Tracheal epithelial cell (primary cell): ENCODE measurements around the gene GMPS. TPM values are rescaled to one million over a fixed set of nuclear protein-coding genes. Genes with fewer than 3 reads are reported as not detected.

ENCODE experiments used
- total RNA-seq: library from RNA; depleted of rRNA; stranded (reverse); fragments of >200 nt; gene quantifications from 2 replicates; pipeline ENCODE4 v1.2.1, GENCODE V29; 2014

The GMPS gene
- total RNA-seq, result 35.9 and 44.5 TPM in 2 replicates

GRCh38 chr3:155870133-155870944, at the start of gene GMPS:
Gene GMPS (plus strand): TSS chr3:155870650. CDS start chr3:155870871, 221 bp downstream.

GRCh38 chr3:155854141-155854940, 16.1 kb upstream of the GMPS start, which contains the start of gene SLC33A1:
Gene SLC33A1 (minus strand): TSS chr3:155854427. CDS start chr3:155853997, 430 bp downstream.

Other genes starting within 250 kb of the GMPS start
- gene PLCH1, start 125.6 kb upstream of the GMPS start, total RNA-seq, result under 0.01 and 0.24 TPM in 2 replicates
- gene C3orf33, start 64.4 kb upstream of the GMPS start, total RNA-seq, result 1.7 and 4.5 TPM in 2 replicates
- gene SLC33A1, start 16.2 kb upstream of the GMPS start, total RNA-seq, result 40.5 and 51.6 TPM in 2 replicates
- 0.21 and 0.24 TPM in 2 replicates for gene KCNAB1, start 249.9 kb downstream of the GMPS start, total RNA-seq